DOHH2 (cell line): ENCODE measurements around the gene PLEKHG4B.
"Not testable (repeated sequence)": the region's sequence is repeated elsewhere in the genome, so short reads cannot be mapped to it uniquely, and the experiment has no call there.

ENCODE experiments used
- H3F3A ChIP-seq: fragments of 200-600 bp; sonication (generic), shearing (Covaris generic); 2 replicates; pipeline ENCODE4 v1.6.0; 2016; ENCODE audit warnings: antibody characterized with exemption, mild to moderate bottlenecking; ENCODE audit not compliant: control insufficient read depth, insufficient read depth
- H3K27ac ChIP-seq: fragments of 200-600 bp; sonication (generic); 2 replicates; pipeline ENCODE4 v1.5.1; 2014; ENCODE audit warnings: low read depth, mild to moderate bottlenecking, low read length, moderate library complexity
- H3K27me3 ChIP-seq: fragments of 200-600 bp; sonication (generic); 2 replicates; pipeline ENCODE4 v1.6.1; 2014; ENCODE audit warnings: mild to moderate bottlenecking, low read length, mixed read lengths; ENCODE audit not compliant: control insufficient read depth
- H3K36me3 ChIP-seq: fragments of 200-600 bp; sonication (generic); 2 replicates; pipeline ENCODE4 v1.6.1; 2014; ENCODE audit warnings: mild to moderate bottlenecking, low read length, moderate library complexity, mixed read lengths; ENCODE audit not compliant: control insufficient read depth
- H3K4me1 ChIP-seq: fragments of 200-600 bp; sonication (generic); 2 replicates; pipeline ENCODE4 v1.6.1; 2014; ENCODE audit warnings: mild to moderate bottlenecking, low read length, mixed read lengths; ENCODE audit not compliant: control insufficient read depth
- H3K4me2 ChIP-seq: fragments of 200-600 bp; sonication (generic); 2 replicates; pipeline ENCODE4 v1.6.0; 2014; ENCODE audit warnings: mild to moderate bottlenecking, low read length, moderate library complexity
- H3K4me3 ChIP-seq: fragments of 200-600 bp; sonication (generic); 2 replicates; pipeline ENCODE4 v1.5.1; 2014; ENCODE audit warnings: mild to moderate bottlenecking, low read length, mixed read lengths
- H3K79me2 ChIP-seq: fragments of 200-600 bp; sonication (generic); 2 replicates; pipeline ENCODE4 v1.6.1; 2014; ENCODE audit warnings: mild to moderate bottlenecking, low read length, mixed read lengths; ENCODE audit not compliant: control insufficient read depth
- H3K9me2 ChIP-seq: fragments of 200-600 bp; sonication (generic); replicated peaks from 2 replicates; pipeline ENCODE4 v1.6.1; 2014; ENCODE audit warnings: mild to moderate bottlenecking, low read length, mixed read lengths; ENCODE audit not compliant: control insufficient read depth
- H3K9me3 ChIP-seq: fragments of 200-600 bp; sonication (generic); 2 replicates; pipeline ENCODE4 v1.6.1; 2014; ENCODE audit warnings: antibody characterized with exemption, low read length, mixed read lengths; ENCODE audit not compliant: control insufficient read depth, insufficient read depth
- H4K20me1 ChIP-seq: fragments of 200-600 bp; sonication (generic); 2 replicates; pipeline ENCODE4 v1.6.0; 2014; ENCODE audit warnings: low read depth, mild to moderate bottlenecking, antibody characterized with exemption, low read length, moderate library complexity; ENCODE audit not compliant: control insufficient read depth, insufficient read depth
- EZH2phosphoT487 ChIP-seq: fragments of 200-600 bp; sonication (generic); IDR thresholded peaks from 2 replicates; pipeline ENCODE4 v1.6.1; 2017; ENCODE audit warnings: borderline replicate concordance, mild to moderate bottlenecking, antibody characterized with exemption, low read length, moderate library complexity, mixed read lengths
- TF ChIP-seq, protein P1 (sequence below): fragments of 200-600 bp; sonication (generic); IDR thresholded peaks from one replicate; pipeline ENCODE4 v1.5.1; 2014; ENCODE audit warnings: antibody characterized with exemption, mild to moderate bottlenecking, low read depth, low read length; ENCODE audit not compliant: poor library complexity, severe bottlenecking

The PLEKHG4B gene

DNA sequence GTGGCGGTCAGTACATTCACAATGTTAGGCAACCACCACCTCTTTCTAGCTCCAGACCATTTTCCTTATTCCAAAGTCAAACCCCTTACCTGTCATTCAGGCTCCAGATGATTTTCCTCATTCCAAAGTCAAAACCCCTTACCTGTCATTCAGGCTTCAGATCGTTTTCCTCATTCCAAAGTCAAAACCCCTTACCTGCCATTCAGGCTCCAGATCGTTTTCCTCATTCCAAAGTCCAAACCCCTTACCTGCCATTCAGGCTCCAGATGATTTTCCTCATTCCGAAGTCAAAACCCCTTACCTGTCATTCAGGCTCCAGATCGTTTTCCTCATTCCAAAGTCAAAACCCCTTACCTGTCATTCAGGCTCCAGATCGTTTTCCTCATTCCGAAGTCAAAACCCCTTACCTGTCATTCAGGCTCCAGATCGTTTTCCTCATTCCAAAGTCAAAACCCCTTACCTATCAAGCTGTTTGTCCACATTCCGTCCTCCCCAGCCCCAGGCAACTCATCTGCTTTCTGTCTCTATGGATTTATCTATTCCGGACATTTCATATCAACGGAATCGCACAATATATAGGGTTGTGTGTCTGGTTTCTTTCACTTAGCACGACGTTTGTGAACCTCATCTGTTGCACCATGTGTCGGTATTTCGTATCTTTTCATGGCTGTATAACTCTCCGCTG lies 5.2 kb downstream of the PLEKHG4B start:
- Histone ChIP-seq H3K27me3 (peaks cover 4% of the 10 kb centered on the region; the same call in 1 of the 2 replicates), H3K79me2 (no peaks in the 10 kb centered on the region), H3K4me1 (no peaks in the 10 kb centered on the region), H3K4me2 (no peak overlapping the region), H3K36me3 (no peaks in the 10 kb centered on the region), H3F3A (no peaks in the 10 kb centered on the region), H3K9me3 (no peaks in the 10 kb centered on the region), H3K9me2 (no peaks in the 10 kb centered on the region), H3K4me3 (no peak overlapping the region), H4K20me1 (no peaks in the 10 kb centered on the region), H3K27ac (no peak overlapping the region)
- TF ChIP-seq, protein P1, sequence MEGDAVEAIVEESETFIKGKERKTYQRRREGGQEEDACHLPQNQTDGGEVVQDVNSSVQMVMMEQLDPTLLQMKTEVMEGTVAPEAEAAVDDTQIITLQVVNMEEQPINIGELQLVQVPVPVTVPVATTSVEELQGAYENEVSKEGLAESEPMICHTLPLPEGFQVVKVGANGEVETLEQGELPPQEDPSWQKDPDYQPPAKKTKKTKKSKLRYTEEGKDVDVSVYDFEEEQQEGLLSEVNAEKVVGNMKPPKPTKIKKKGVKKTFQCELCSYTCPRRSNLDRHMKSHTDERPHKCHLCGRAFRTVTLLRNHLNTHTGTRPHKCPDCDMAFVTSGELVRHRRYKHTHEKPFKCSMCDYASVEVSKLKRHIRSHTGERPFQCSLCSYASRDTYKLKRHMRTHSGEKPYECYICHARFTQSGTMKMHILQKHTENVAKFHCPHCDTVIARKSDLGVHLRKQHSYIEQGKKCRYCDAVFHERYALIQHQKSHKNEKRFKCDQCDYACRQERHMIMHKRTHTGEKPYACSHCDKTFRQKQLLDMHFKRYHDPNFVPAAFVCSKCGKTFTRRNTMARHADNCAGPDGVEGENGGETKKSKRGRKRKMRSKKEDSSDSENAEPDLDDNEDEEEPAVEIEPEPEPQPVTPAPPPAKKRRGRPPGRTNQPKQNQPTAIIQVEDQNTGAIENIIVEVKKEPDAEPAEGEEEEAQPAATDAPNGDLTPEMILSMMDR, result no peak
- no peak for TF ChIP-seq EZH2phosphoT487

DNA sequence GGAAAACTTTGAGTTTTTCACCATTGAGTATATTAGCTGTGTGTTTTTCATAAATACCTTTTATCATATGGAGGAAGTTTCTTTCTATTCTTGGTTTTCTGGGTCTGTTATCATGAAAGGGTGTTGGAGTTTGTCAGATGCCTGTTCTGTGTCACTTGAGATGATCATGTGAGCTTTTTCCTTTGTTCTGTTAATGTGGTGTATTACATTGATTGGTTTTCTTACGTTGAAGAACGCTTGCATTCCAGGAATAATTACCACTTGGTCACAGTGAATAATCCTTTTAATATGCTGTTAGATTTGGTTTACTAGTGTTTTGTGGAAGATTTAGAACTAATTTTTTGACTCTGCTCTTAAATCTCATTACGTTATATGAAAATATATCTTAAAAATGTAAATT lies 7.8 kb downstream of the PLEKHG4B start:
- Histone ChIP-seq H3K27ac (no peak overlapping the region), H3K4me1 (no peaks in the 10 kb centered on the region), H3K27me3 (peaks cover 15% of the 10 kb centered on the region), H3K36me3 (no peaks in the 10 kb centered on the region), H3F3A (no peaks in the 10 kb centered on the region), H3K4me2 (no peak overlapping the region), H3K9me2 (no peaks in the 10 kb centered on the region), H3K79me2 (no peaks in the 10 kb centered on the region), H4K20me1 (no peaks in the 10 kb centered on the region), H3K4me3 (no peak overlapping the region), H3K9me3 (no peaks in the 10 kb centered on the region)
- no peak for TF ChIP-seq EZH2phosphoT487
- TF ChIP-seq, protein P1, result no peak

DNA sequence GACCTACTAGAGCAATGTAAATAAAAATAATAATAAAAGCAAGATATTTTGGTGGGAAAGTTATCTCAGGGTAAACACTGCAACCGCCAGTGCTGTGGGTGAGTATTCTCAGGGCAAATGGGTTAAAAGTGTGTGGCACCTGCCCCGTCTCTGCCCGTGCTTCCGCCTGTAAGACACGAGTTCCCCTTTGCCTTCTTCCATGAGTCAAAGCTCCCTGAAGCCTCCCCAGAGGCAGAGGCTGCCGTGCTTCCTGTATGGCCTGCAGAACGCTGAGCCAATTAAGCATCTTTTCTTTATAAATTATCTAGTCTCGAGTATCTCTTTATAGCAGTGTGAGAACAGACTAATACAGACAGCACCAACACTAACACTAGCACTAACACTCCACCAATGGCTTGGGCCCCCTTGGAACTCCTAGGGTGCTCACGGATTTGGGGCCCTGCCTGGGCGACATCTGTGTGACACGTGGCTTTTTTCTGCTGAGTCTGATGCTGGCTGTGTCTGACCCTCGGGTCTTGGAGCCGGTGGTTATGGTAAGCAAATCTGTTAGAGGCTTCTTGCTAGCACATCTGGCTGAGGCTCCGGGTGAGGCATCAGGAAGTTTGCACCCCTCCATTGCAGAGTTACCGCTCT lies 10.6 kb downstream of the PLEKHG4B start:
- Histone ChIP-seq H3K79me2 (no peaks in the 10 kb centered on the region), H3K4me3 (no peak overlapping the region), H3K4me2 (no peak overlapping the region), H3K27ac (no peak overlapping the region), H3F3A (no peaks in the 10 kb centered on the region), H3K27me3 (peaks cover 18% of the 10 kb centered on the region), H4K20me1 (no peaks in the 10 kb centered on the region), H3K9me2 (no peaks in the 10 kb centered on the region), H3K36me3 (no peaks in the 10 kb centered on the region), H3K9me3 (no peaks in the 10 kb centered on the region), H3K4me1 (no peaks in the 10 kb centered on the region)
- TF ChIP-seq, protein P1, result no peak
- TF ChIP-seq EZH2phosphoT487, result no peak

DNA sequence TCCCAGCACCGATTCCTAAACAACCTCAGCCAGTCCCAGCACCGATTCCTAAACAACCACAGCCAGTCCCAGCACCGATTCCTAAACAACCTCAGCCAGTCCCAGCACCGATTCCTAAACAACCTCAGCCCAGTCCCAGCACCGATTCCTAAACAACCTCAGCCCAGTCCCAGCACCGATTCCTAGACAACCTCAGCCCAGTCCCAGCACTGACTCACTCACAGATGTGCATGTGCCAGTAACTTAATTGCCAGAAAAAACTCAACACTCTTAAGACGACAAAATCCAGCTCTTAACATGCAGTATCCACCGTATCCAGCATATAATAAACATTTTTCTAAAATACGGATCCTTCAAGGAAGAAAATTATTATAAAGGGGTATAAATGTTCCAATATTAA lies 12.1 kb downstream of the PLEKHG4B start:
- not testable (repeated sequence) for H3K9me2 ChIP-seq, H3K4me2 ChIP-seq, H3K9me3 ChIP-seq, H4K20me1 ChIP-seq, H3F3A ChIP-seq, H3K4me1 ChIP-seq, H3K27ac ChIP-seq, H3K79me2 ChIP-seq, H3K4me3 ChIP-seq, H3K36me3 ChIP-seq
- peaks cover 18% of the 10 kb centered on the region for H3K27me3 ChIP-seq
